Omental fat pad (tissue), 4 donors: ENCODE measurements around the gene HCFC1R1. TPM values are rescaled to one million over a fixed set of nuclear protein-coding genes. Genes with fewer than 3 reads are reported as not detected.

Experiments used
- ATAC-seq: fragments of 150-250 bp; one replicate; pipeline ENCODE4 v1.9.1; 2016; ENCODE audit warnings: mild to moderate bottlenecking, moderate library complexity; ENCODE audit not compliant: low FRiP score
- DNase-seq: peaks from one replicate; pipeline ENCODE4 v3.0.0-alpha.2; 2019; ENCODE audit warnings: low spot score
- CTCF ChIP-seq, 3 donors: fragments of 450-650 bp; IDR thresholded peaks; one replicate each; pipeline ENCODE4 v1.5.1; 2016 to 2017; ENCODE audit warnings: antibody characterized with exemption in 3 of 3, mild to moderate bottlenecking in 3 of 3, moderate library complexity in 2 of 3
- small RNA-seq: library from RNA; depleted of rRNA; stranded (forward); fragments of <200 nt; gene quantifications from one replicate; pipeline ENCODE3, GENCODE V24; 2016
- total RNA-seq, 4 donors: library from RNA; depleted of rRNA; stranded (reverse); fragments of >200 nt; gene quantifications; one replicate each; pipeline ENCODE4 v1.1.0, GENCODE V29; 2016

The HCFC1R1 gene
- total RNA-seq, 4 donors from 2014 or later, result 8.5 to 20.6 (median 13.1) TPM

- DNase-seq (no peak), ATAC-seq (no peak)
- TF ChIP-seq CTCF (IDR thresholded peaks at IDR 0.05), result no peak
These were observed 47.5 kb downstream of the HCFC1R1 start for GRCh38 chr16:2976201-2976600.

- no peak for DNase-seq
- no peak for ATAC-seq
- no peak for TF ChIP-seq CTCF (IDR thresholded peaks at IDR 0.05)
These were observed 48.5 kb downstream of the HCFC1R1 start for GRCh38 chr16:2975161-2975795.

GRCh38 chr16:2974319-2975056 is 49.3 kb downstream of the HCFC1R1 start:
- ATAC-seq (no peak), DNase-seq (no peak)
- TF ChIP-seq CTCF (IDR thresholded peaks at IDR 0.05), result no peak

GRCh38 chr16:2973605-2974318 is 50.0 kb downstream of the HCFC1R1 start:
- DNase-seq, result no peak
- TF ChIP-seq CTCF (IDR thresholded peaks at IDR 0.05), result no peak
- no peak for ATAC-seq

- no peak for ATAC-seq
- no peak for DNase-seq
- no peak for TF ChIP-seq CTCF (IDR thresholded peaks at IDR 0.05)
These were observed 50.6 kb downstream of the HCFC1R1 start for GRCh38 chr16:2973093-2973492.

Small RNA genes within 50 kb of the gene (small RNA-seq; reads per million reads assigned to genes)
- 0.39 reads per million for gene LINC00514

Other genes with a start within 250 kb of the HCFC1R1 start
- 100 to 1,000 TPM; 181 to 341 (median 323) TPM for gene ELOB, start 246.7 kb downstream of the HCFC1R1 start, total RNA-seq
- not detected for gene PRSS33, start 236.4 kb downstream of the HCFC1R1 start, total RNA-seq
- not detected for gene PRSS41, start 225.5 kb downstream of the HCFC1R1 start, total RNA-seq
- 1 to 10 TPM in 1 of 4 donors, under 1 TPM in 1, not detected in 2; 0.65 to 1.0 TPM for gene PRSS21, start 206.7 kb downstream of the HCFC1R1 start, total RNA-seq
- gene ZG16B, start 193.6 kb downstream of the HCFC1R1 start, total RNA-seq, result 1 to 10 TPM in 1 of 4 donors, not detected in 3; 1.0 TPM
- gene PRSS22, start 165.8 kb downstream of the HCFC1R1 start, total RNA-seq, result not detected
- gene FLYWCH2, start 140.7 kb downstream of the HCFC1R1 start, total RNA-seq, result 10 to 100 TPM; 22.1 to 78.7 (median 37.3) TPM
- 10 to 100 TPM; 14.8 to 45.6 (median 26.6) TPM for gene FLYWCH1, start 112.0 kb downstream of the HCFC1R1 start, total RNA-seq
- gene KREMEN2, start 59.7 kb downstream of the HCFC1R1 start, total RNA-seq, result not detected
- 1 to 10 TPM; 1.9 to 6.8 (median 3.5) TPM for gene PAQR4, start 54.6 kb downstream of the HCFC1R1 start, total RNA-seq
- gene PKMYT1, start 43.5 kb downstream of the HCFC1R1 start, total RNA-seq, result 1 to 10 TPM in 1 of 4 donors, under 1 TPM in 2, not detected in 1; 0.25 to 1.7 (median 0.79) TPM
- gene CLDN9, start 11.0 kb downstream of the HCFC1R1 start, total RNA-seq, result under 1 TPM in 2 of 4 donors, not detected in 2; 0.24 to 0.63 TPM
- gene CLDN6, start 5.8 kb downstream of the HCFC1R1 start, total RNA-seq, result not detected
- gene TNFRSF12A, start 3.6 kb downstream of the HCFC1R1 start, total RNA-seq, result 100 to 1,000 TPM in 2 of 4 donors, 10 to 100 TPM in 1, 1 to 10 TPM in 1; 9.0 to 465 (median 94.3) TPM
- gene THOC6, start 93 bp upstream of the HCFC1R1 start, total RNA-seq, result 10 to 100 TPM; 15.7 to 33.9 (median 26.7) TPM
- gene BICDL2, start 13.0 kb upstream of the HCFC1R1 start, total RNA-seq, result under 1 TPM in 1 of 4 donors, not detected in 3; 0.47 TPM
- gene MMP25, start 22.6 kb upstream of the HCFC1R1 start, total RNA-seq, result 10 to 100 TPM in 1 of 4 donors, 1 to 10 TPM in 3; 1.2 to 38.8 (median 2.2) TPM
- gene IL32, start 41.7 kb upstream of the HCFC1R1 start, total RNA-seq, result 10 to 100 TPM; 16.5 to 73.0 (median 25.6) TPM
- gene ZSCAN10, start 75.4 kb upstream of the HCFC1R1 start, total RNA-seq, result under 1 TPM in 1 of 4 donors, not detected in 3; 0.28 TPM
- gene ZNF205, start 88.6 kb upstream of the HCFC1R1 start, total RNA-seq, result 10 to 100 TPM in 2 of 4 donors, 1 to 10 TPM in 2; 7.1 to 16.1 (median 9.7) TPM
- 1 to 10 TPM; 1.8 to 4.1 (median 3.6) TPM for gene ZNF213, start 111.1 kb upstream of the HCFC1R1 start, total RNA-seq
- not detected for gene OR1F1, start 164.3 kb upstream of the HCFC1R1 start, total RNA-seq
- gene ZNF200, start 211.2 kb upstream of the HCFC1R1 start, total RNA-seq, result 10 to 100 TPM in 2 of 4 donors, 1 to 10 TPM in 2; 4.3 to 12.6 (median 8.7) TPM
- 10 to 100 TPM in 1 of 4 donors, 1 to 10 TPM in 3; 2.7 to 25.4 (median 4.2) TPM for gene MEFV, start 232.7 kb upstream of the HCFC1R1 start, total RNA-seq